ENCODE data around the gene UTRN.

The UTRN gene

DNA sequence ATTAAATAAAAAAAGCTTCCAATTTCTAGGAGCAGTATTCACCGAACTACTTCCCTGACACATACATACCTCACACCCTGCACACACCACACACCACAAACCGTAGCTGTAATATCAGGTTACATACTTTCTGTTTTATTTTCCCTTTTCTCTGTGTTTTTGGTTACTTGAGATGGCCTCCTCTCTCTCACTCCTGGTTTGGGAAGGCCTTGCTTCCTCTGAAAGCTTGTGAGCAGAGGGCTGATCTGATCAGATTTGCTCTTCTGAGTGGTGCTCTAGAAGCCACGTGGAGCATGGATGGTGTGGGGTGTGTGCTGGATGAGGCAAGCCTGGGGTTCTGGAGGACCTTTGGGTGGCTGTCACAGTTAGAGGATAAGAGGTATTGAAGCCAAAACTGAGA is 20.9 kb downstream of the UTRN start:
- DNase-seq (ENCODE audit: low read depth in 2 of 2) = peak in 1 of 2 donors; percentile 37
- TF ChIP-seq CTCF (IDR thresholded peaks at IDR 0.05; ENCODE audit: low read depth, low read length) = no peak
- H3K4me3 ChIP-seq (replicated peaks in 1 of 2; ENCODE audit: low read depth in 2 of 2, low read length in 2 of 2) = no peak overlapping the region

GRCh38 chr6:144307880-144308279 is 22.7 kb downstream of the UTRN start:
- no peak for DNase-seq (ENCODE audit: low read depth in 2 of 2)
- no peak for TF ChIP-seq CTCF (IDR thresholded peaks at IDR 0.05; ENCODE audit: low read depth, low read length)
- H3K4me3 ChIP-seq (replicated peaks in 1 of 2; ENCODE audit: low read depth in 2 of 2, low read length in 2 of 2) = no peak overlapping the region

- no peak for DNase-seq (ENCODE audit: low read depth in 2 of 2)
- H3K4me3 ChIP-seq (replicated peaks in 1 of 2; ENCODE audit: low read depth in 2 of 2, low read length in 2 of 2) = no peak overlapping the region
- TF ChIP-seq CTCF (IDR thresholded peaks at IDR 0.05; ENCODE audit: low read depth, low read length) = no peak
These were observed 25.6 kb downstream of the UTRN start for GRCh38 chr6:144310765-144311164.

DNA sequence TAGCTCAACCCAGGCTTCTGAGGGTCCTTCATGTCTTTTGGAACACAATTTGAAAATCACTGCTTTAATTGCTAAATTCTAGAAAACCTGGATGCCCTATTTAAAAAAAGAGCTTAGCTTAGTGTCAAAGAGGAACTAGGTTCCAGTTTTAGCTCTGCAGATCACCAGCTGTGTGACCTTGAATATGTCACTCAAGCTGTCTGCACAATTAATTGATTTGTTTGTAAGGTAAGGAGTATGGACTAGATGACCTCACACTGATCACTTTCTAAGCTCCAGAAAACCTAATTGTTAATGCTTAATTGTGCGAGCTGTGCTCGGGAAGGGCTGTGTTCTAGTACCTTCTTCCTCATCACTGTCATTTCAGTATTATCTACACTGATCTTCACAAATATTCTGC is 26.2 kb downstream of the UTRN start:
- no peak for TF ChIP-seq CTCF (IDR thresholded peaks at IDR 0.05; ENCODE audit: low read depth, low read length)
- no peak overlapping the region for H3K4me3 ChIP-seq (replicated peaks in 1 of 2; ENCODE audit: low read depth in 2 of 2, low read length in 2 of 2)
- DNase-seq (ENCODE audit: low read depth in 2 of 2) = no peak

DNA sequence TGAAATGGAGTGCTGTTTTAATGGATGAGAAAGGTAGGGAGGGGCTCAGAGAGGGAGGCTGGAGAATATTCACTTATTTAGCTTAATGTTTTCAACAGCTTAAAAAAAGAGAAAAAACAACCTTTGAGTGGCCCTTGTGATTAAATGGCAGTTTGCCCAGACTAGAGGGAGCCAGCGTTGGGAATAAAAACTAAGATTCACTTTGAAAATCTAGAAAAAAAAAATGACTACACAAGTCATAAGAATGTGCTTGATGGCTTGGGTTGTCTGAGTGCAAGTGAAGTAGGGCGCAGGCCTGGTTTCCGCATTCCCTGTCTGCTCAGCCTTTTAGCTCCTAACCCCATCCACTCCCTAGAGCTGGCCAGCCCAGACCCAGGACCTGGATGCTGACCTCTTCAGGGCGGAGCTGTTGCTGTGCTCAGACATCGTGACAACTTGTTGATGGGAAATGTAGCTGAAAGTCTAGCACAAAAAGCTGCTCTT is 28.9 kb downstream of the UTRN start:
- no peak overlapping the region for H3K4me3 ChIP-seq (replicated peaks in 1 of 2; ENCODE audit: low read depth in 2 of 2, low read length in 2 of 2)
- peak; percentile 82 to 88 for DNase-seq (ENCODE audit: low read depth in 2 of 2)
- no peak for TF ChIP-seq CTCF (IDR thresholded peaks at IDR 0.05; ENCODE audit: low read depth, low read length)

DNA sequence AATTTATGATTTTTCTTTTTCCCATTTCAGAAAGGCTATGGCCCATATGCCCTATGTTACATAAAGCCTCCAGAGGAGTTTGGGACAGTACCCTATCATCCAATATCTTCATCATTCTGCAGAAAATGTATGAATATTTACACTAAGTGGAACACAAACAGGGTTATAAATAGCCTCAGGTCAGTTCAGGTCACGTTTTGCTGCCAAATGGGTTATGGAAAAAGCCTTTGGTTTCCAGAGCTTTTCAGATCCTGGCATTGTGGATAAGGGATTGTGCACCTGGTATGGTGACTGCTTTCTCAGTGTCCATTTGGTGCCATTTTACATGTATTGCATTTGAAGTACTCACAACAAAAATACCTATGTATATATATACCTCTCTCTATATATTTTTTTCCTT is 29.4 kb downstream of the UTRN start:
- TF ChIP-seq CTCF (IDR thresholded peaks at IDR 0.05; ENCODE audit: low read depth, low read length) = no peak

More for the DNA sequence above, 29.4 kb downstream of the UTRN start:
- no peak for DNase-seq (ENCODE audit: low read depth in 2 of 2)
- H3K4me3 ChIP-seq (replicated peaks in 1 of 2; ENCODE audit: low read depth in 2 of 2, low read length in 2 of 2) = no peak overlapping the region

All from cardiac fibroblast (primary cell).